ENCODE measurements around the gene ZNF791. TPM values are rescaled to one million over a fixed set of nuclear protein-coding genes. Genes with fewer than 3 reads are reported as not detected.

Gene ZNF791
- polyA plus RNA-seq, 1 donor (not counting 4 experiments of a cell fraction or from before 2014, with no cell fraction given) = 11.5 TPM

DNA sequence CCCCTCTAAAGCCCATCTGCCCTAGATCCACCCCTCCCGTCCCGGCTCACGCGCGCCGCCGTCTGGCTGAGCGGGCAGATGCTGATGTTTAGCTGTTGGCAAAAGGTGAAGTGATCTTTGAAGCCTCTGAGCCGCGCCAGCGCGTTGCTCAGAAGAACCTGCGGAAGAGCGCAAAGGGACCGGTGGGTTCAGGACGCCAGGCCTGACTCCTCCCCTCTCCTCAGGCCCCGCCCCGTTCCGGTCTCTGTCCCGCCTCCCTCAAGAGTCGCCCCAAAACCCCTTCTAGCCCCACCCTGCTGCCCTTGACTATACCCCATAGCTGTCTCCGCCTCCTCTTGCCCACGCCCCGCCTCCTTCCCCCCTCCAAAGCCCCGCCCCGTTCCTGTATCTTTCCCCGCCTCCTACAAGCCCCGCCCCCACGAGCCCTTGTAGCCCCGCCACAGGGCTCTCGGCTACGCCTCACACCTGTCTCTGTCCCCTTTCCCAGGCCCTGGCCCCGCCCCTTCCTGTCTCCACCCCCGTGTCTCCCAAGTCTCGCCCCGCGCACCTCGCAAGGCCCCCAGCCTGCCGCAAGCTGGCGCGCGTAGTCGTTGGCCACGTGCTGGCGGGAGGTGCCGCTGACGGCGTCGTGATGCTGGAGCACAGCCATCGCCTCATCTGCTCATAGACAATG is 46.3 kb downstream of the ZNF791 start:
- DNase-seq (ENCODE audit: low read depth, low spot score) = no peak
- no peaks in the 10 kb centered on the region for H3K4me1 ChIP-seq (ENCODE audit: control insufficient read depth, extremely low read depth, insufficient read depth, low read length)
- H2AFZ ChIP-seq (ENCODE audit: control insufficient read depth, low read length) = no peak overlapping the region
- dilution Hi-C loops (cut with MboI; ENCODE audit: extremely low pct_ligation_motif_present, low sequenced_read_pairs) = no loop called here
- H3K27ac ChIP-seq (ENCODE audit: control insufficient read depth, insufficient read depth, low read length) = no peak overlapping the region
- no peaks in the 10 kb centered on the region for H3K9me3 ChIP-seq (ENCODE audit: control insufficient read depth, low read depth, low read length)
- no peak overlapping the region for H3K4me3 ChIP-seq (ENCODE audit: control insufficient read depth in 2 of 3, extremely low read depth in 1 of 3, insufficient read depth in 2 of 3, low read depth in 1 of 3, low read length in 3 of 3)
- TF ChIP-seq, protein P1, sequence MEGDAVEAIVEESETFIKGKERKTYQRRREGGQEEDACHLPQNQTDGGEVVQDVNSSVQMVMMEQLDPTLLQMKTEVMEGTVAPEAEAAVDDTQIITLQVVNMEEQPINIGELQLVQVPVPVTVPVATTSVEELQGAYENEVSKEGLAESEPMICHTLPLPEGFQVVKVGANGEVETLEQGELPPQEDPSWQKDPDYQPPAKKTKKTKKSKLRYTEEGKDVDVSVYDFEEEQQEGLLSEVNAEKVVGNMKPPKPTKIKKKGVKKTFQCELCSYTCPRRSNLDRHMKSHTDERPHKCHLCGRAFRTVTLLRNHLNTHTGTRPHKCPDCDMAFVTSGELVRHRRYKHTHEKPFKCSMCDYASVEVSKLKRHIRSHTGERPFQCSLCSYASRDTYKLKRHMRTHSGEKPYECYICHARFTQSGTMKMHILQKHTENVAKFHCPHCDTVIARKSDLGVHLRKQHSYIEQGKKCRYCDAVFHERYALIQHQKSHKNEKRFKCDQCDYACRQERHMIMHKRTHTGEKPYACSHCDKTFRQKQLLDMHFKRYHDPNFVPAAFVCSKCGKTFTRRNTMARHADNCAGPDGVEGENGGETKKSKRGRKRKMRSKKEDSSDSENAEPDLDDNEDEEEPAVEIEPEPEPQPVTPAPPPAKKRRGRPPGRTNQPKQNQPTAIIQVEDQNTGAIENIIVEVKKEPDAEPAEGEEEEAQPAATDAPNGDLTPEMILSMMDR (optimal IDR thresholded peaks at IDR 0.05 in 1 of 3, IDR thresholded peaks at IDR 0.05 in 1 of 3, conservative IDR thresholded peaks at IDR 0.05 in 1 of 3; ENCODE audit: extremely low read depth in 1 of 3, insufficient read depth in 2 of 3, low read length in 3 of 3) = no peak
- no peak for TF ChIP-seq EZH2 (IDR thresholded peaks at IDR 0.05; ENCODE audit: low read length)
- no peaks in the 10 kb centered on the region for H3K79me2 ChIP-seq (ENCODE audit: control insufficient read depth, insufficient read depth, low read length)
- H4K20me1 ChIP-seq (ENCODE audit: control insufficient read depth, extremely low read depth, insufficient read depth, low read length) = no peaks in the 10 kb centered on the region
- H3K9me1 ChIP-seq (ENCODE audit: control insufficient read depth, extremely low read depth, insufficient read depth, low read length) = peaks cover 3% of the 10 kb centered on the region
- no peak overlapping the region for H3K4me2 ChIP-seq (ENCODE audit: control insufficient read depth, extremely low read depth, insufficient read depth, low read depth, low read length)
- H3K36me3 ChIP-seq (ENCODE audit: control insufficient read depth in 2 of 2, extremely low read depth in 1 of 2, insufficient read depth in 2 of 2, low read length in 2 of 2) = peaks cover 18 to 21% of the 10 kb centered on the region in 2 experiments
- H3K27me3 ChIP-seq (ENCODE audit: control insufficient read depth, extremely low read depth, insufficient read depth, low read length) = no peaks in the 10 kb centered on the region
- no peak overlapping the region for H3K9ac ChIP-seq (ENCODE audit: control insufficient read depth, extremely low read depth, insufficient read depth, low read length)
- FAIRE-seq = no peak

DNA sequence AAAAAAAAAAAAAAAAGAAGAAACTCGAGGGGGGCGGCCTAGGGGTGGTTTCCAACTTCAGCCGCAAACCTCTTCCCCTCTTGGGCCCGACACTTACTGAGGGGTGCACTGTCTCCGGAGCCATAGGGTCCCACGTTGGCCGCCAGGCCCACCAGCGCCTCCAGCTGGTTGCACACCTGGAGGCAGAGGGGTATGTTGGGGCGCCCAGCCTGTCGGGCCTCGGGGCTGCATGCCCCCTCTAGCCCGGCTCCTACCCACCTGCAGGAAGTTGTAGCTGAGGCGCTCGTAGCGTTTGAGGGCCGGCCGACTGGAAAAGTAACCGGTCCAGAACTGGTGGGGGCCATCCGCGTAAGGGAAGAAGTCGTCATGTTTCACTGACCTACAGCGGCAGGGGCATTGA is 47.2 kb downstream of the ZNF791 start:
- no peak for DNase-seq (ENCODE audit: low read depth, low spot score)
- no peak overlapping the region for H3K27ac ChIP-seq (ENCODE audit: control insufficient read depth, insufficient read depth, low read length)
- no peaks in the 10 kb centered on the region for H3K9me3 ChIP-seq (ENCODE audit: control insufficient read depth, low read depth, low read length)
- H4K20me1 ChIP-seq (ENCODE audit: control insufficient read depth, extremely low read depth, insufficient read depth, low read length) = no peaks in the 10 kb centered on the region
- TF ChIP-seq EZH2 (IDR thresholded peaks at IDR 0.05; ENCODE audit: low read length) = no peak
- TF ChIP-seq, protein P1 (optimal IDR thresholded peaks at IDR 0.05 in 1 of 3, IDR thresholded peaks at IDR 0.05 in 1 of 3, conservative IDR thresholded peaks at IDR 0.05 in 1 of 3; ENCODE audit: extremely low read depth in 1 of 3, insufficient read depth in 2 of 3, low read length in 3 of 3) = no peak
- H3K36me3 ChIP-seq (ENCODE audit: control insufficient read depth in 2 of 2, extremely low read depth in 1 of 2, insufficient read depth in 2 of 2, low read length in 2 of 2) = peaks cover 18 to 21% of the 10 kb centered on the region in 2 experiments
- no peaks in the 10 kb centered on the region for H3K4me1 ChIP-seq (ENCODE audit: control insufficient read depth, extremely low read depth, insufficient read depth, low read length)
- H3K79me2 ChIP-seq (ENCODE audit: control insufficient read depth, insufficient read depth, low read length) = no peaks in the 10 kb centered on the region
- H3K4me3 ChIP-seq (ENCODE audit: control insufficient read depth in 2 of 3, extremely low read depth in 1 of 3, insufficient read depth in 2 of 3, low read depth in 1 of 3, low read length in 3 of 3) = no peak overlapping the region
- no peak overlapping the region for H3K9ac ChIP-seq (ENCODE audit: control insufficient read depth, extremely low read depth, insufficient read depth, low read length)
- no peak overlapping the region for H2AFZ ChIP-seq (ENCODE audit: control insufficient read depth, low read length)
- no peak overlapping the region for H3K4me2 ChIP-seq (ENCODE audit: control insufficient read depth, extremely low read depth, insufficient read depth, low read depth, low read length)
- peaks cover 3% of the 10 kb centered on the region for H3K9me1 ChIP-seq (ENCODE audit: control insufficient read depth, extremely low read depth, insufficient read depth, low read length)
- dilution Hi-C loops (cut with MboI; ENCODE audit: extremely low pct_ligation_motif_present, low sequenced_read_pairs) = no loop called here
- H3K27me3 ChIP-seq (ENCODE audit: control insufficient read depth, extremely low read depth, insufficient read depth, low read length) = no peaks in the 10 kb centered on the region
- no peak for FAIRE-seq
